Activated CD8-positive, alpha-beta memory T cell treated with anti-CD3 and anti-CD28 coated beads, Interleukin-2, amount 50 U/mL, for 48 hours (primary cell): Measurements from ENCODE around the gene MAML1.

Source experiments
- DNase-seq: peaks from one replicate; pipeline ENCODE4 v3.0.0-alpha.2; 2020

Gene MAML1

GRCh38 chr5:179795049-179795862 is 62.6 kb downstream of the MAML1 start:
- peak; percentile 59 for DNase-seq

GRCh38 chr5:179795863-179796833 is 63.5 kb downstream of the MAML1 start:
- DNase-seq = peak; percentile 85

GRCh38 chr5:179796877-179797608 is 64.4 kb downstream of the MAML1 start:
- DNase-seq = no peak

DNA sequence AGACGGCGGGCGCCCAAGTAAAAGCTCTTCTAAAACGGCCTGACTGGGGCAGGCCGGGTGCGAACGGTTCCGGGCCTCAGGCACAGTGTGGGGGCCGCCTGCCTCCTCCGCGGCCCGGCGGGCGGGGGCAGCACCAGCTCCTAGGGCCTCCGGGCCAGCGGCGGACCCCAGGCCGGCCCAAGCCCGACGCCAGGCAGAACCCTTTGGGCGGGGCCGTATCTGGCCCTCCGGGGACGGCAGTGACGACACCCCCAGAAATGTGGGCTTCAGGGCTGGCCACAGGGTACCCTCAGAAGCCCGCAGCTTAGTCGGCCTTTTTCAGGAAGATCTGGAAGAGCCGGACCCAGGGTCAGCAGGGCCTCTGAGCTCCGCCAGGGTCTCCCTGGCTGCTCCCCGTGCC is 65.1 kb downstream of the MAML1 start:
- no peak for DNase-seq

GRCh38 chr5:179798144-179798770 is 65.6 kb downstream of the MAML1 start:
- DNase-seq = no peak

DNA sequence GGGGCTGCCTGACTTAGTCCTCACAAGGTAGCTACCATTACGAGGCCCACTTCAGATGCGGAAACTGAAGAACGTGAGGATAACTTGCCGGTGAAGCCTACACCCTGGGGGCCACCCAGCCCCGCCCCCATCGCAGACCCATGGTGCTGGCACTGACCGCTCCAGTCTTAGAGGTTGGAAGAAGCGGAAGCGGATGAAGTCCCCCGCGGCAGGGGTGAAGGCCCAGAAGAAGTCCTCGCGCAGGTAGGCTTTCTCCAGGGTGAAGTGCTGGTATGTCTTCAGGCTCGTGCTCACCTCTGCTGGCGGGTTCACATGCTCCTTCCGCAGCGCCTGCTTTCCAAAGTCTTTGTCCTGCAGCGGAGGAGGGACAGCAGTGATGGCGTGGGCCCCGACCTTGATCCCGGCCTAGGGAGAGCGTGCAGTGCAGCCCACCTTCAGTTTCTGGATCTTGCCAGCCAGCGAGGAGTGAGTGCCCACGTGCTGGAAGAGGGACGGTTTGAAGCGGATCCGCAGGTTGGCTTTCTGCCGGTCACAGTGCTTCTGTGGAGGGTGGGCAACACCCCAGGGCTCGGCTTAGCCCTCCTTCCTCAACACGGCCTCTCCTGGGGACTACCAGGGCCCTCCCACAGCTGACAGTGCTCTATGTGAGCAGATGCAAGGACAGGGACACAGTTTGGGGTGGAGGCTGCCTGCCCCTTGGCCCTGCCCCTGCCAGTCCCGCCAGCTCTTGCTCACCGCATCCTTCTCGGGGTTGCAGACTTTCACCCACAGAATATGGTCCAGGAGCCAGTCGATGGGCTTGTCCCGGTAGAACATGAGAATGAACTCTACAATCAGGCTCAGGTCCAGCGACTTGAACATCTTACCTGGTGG is 66.4 kb downstream of the MAML1 start:
- DNase-seq = no peak

- no peak for DNase-seq
Measured at GRCh38 chr5:179799644-179799973, 67.0 kb downstream of the MAML1 start.

- DNase-seq = no peak
Measured at GRCh38 chr5:179800071-179800695, 67.6 kb downstream of the MAML1 start.

DNA sequence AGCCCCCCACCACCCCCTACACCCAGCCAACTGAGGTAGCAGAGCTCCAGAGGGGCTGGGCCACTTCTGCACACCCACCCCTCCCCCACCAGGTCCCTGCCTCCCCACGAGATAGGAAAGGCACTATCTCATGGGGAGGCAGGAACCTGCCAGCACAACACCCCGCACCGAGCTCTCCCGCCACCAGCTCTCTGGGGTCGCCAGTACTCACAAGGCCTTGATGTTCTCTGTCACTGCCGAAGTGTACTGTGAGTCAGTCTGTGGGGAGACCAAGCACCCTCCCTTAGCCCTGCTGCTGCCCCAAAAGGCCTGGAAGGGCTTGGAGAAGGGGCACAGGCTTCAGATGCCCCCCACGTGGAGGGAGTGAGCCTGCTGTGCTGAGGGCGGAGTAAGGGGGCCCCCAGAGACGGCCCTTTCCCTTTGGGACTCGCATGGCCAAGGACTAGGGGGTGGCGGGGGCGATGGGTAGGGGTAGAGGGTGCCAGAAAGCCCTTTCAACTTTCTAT is 68.1 kb downstream of the MAML1 start:
- no peak for DNase-seq

- peak; percentile 92 for DNase-seq
Measured at GRCh38 chr5:179801304-179802206, 68.9 kb downstream of the MAML1 start.

DNA sequence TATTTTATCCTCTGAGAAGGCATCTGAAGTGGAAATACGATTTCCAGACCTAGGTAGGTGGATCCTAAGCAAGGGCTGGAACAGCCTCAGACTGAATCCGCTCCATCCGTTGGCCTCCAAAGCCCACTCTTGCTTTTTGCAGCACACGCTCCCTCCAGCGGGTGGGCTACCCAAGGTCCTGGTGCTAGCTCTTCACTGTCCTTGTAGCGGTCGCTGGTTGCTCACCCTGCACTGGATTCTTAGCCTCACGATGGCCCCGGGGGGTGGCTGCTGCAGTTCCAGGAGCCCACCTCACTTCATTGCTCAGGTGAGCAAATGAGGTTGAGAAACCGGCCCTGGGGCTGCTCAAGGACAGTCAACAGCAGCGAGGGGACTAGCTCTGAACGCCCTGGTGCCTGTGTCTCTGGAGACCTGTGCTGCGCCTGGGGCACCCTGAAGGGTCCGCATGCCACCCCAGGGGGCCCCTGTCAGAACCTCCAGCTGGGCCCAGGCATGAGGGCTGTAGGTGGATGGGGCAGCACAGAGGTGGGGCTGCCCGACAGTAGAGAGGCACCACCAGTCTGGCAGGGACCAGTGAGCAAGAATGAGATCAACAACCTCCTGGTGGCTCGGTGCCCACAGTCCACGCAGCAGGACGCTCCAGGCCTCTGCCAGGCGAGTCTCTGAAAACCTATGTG is 69.7 kb downstream of the MAML1 start:
- DNase-seq = no peak

DNA sequence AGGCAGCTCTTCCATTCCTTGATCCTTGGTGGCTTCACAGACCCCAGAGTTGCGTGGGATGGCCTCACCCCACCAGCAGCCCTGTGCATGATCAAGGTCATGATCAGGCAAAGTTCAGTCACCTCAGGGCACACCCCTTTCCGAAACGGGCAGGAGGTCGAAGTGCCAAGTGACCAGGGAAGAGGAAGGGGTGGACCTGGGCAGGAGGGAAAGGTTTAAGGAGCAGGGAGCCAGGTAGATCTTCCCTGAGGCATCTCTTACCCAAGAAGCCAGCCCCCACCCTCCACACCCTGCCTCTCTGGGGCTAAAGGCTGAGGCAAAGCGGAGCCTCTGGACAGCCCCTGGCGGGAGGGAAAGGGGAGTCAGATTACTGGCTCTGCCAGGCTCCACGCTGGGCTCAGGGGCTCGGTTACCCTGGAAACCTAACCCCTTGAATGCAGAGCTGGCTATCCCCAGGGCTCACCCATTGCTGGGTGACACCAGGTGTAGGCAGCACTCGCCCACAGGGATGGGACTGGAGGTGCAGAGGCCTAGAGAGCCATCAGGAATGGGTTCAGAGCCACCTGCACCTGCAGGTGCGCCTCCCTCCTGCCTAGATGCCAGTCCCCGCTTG is 70.4 kb downstream of the MAML1 start:
- DNase-seq = peak; percentile 61

GRCh38 chr5:179803651-179804554 is 71.3 kb downstream of the MAML1 start:
- DNase-seq = peak; percentile 79

- DNase-seq = no peak
Measured at GRCh38 chr5:179804555-179804947, 71.9 kb downstream of the MAML1 start.

- peak; percentile 61 for DNase-seq
Measured at GRCh38 chr5:179805070-179805528, 72.5 kb downstream of the MAML1 start.

GRCh38 chr5:179805529-179806249 is 73.1 kb downstream of the MAML1 start:
- DNase-seq = peak; percentile 67
